GM18526 (cell line): ENCODE results near the gene HMGN4.
A peak's percentile ranks its signal among the peaks of the same experiment; 100 is the strongest.

Source experiments
- POLR2A ChIP-seq: IDR thresholded peaks from 3 replicates; pipeline ENCODE4 v1.6.1; 2011; ENCODE audit not compliant: insufficient read length; ENCODE audit errors: extremely low read depth

HMGN4 gene

GRCh38 chr6:26539071-26539615 is 977 bp downstream of the HMGN4 start:
- no peak for TF ChIP-seq POLR2A

- no peak for TF ChIP-seq POLR2A
Observed at GRCh38 chr6:26541579-26541978, 3.4 kb downstream of the HMGN4 start.

- no peak for TF ChIP-seq POLR2A
Observed at GRCh38 chr6:26543953-26544352, 5.8 kb downstream of the HMGN4 start.

DNA sequence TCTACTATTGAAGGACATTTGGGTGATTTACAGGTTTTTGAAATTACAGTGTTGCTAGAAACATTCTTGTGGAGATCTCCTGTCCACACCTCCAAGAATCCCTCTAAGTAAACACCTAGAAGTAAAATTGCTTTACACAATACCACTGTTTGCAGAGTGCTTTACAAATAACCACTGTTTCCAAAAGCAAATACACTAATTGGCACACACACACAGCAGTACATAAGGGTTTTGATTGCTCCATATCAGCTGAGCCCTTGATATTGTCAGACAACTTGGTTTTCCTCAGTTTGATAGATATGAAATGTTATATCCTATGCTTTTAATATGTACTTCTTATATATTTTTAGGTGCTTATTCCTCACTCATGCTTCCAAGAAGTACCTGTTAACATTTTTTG is 6.3 kb downstream of the HMGN4 start:
- no peak for TF ChIP-seq POLR2A

DNA sequence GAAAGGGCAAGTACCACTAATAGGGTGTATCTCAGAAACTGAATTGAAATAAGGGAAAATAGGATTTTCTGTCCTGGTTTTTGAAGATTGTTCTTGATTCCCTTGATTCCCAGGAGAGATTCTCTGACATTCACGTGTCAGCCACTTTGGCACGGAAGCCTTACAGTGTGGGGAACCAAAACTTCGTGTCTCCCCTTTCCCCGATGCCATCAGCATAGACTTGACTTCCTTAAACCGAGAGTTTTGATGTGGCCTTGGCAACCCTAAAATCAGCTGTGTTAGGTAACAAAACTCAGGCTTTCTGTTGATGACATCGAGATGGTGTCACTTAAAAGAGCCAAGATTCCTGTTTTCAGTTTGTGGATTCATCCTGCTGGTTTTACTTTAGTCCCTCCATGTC is 7.5 kb downstream of the HMGN4 start:
- no peak for TF ChIP-seq POLR2A

DNA sequence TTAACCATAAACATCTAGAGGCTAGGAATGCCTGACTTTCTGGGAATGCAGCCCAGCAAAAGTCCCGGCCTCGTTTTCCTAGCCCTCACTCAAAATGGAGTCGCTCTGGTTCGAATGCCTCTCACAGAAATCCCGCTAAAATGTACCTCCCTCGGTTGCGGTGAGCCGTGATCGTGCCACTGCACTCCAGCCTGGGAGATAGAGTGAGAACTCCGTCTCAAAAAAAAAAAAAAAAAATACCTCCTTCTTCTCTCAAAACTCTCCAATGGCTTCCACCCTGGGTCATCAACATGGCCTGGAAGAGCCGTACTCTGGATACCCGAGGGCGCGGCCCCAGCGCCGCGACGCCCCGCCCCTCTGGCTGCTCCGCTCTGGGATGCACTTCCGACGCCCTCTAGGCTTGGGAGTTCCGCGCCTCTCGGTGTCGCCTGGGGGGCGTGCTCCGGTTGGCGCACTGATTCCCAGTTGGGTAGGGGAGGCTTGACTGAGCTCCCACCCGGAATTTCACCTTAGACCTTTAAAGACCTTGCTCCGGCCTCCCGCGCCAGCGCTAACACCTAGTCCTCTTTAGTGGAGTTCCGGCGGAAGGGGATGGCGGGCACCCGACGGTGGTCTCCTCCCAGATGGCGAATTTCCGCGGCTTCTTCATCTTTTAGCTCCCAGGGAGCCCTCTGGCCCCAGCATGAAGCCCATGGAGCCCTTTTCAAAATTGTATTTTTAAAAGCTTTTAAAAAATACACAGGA is 12.3 kb downstream of the HMGN4 start:
- peak; percentile 22 for TF ChIP-seq POLR2A

GRCh38 chr6:26552205-26552604 is 14.0 kb downstream of the HMGN4 start:
- TF ChIP-seq POLR2A: no peak

DNA sequence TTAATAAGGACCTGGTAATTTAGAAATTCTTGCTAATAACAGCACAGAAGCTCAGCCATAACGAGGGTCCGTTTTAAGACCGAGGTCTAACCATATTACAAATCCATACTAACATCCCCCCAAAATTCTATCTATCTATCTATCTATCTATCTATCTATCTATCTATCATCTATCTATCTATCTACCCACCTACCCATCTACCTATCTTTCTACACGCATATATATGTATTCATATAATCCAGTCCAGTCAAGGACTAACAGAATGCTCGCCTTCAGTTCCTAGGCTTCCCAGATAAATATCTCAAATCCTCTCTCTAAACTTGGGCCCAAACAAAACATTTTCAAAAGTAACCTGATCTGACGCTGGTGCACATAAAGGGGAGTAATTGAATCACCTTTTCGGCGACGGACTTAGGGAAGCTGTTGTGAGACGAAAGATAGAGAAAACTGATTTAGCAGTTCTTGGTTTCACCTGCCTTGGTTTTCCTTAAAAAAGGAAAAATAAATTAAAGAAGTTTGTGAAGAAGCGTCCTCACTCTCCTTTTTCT is 14.5 kb downstream of the HMGN4 start:
- no peak for TF ChIP-seq POLR2A

DNA sequence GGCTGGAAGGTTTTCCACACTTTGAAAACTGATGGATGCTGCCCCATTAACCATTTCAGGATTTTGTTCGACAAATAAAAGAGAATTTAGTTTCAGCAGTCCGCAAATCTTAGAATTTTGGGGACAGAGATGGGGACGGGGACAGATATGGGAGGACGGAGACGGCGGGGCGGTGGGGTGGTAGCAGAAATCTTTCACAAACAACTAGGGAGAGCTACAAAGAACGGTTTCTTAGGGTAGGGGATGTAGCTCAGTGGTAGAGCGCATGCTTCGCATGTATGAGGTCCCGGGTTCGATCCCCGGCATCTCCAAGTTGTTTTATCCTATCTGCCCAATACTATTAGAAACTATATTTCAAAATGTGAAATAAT is 15.1 kb downstream of the HMGN4 start:
- no peak for TF ChIP-seq POLR2A

DNA sequence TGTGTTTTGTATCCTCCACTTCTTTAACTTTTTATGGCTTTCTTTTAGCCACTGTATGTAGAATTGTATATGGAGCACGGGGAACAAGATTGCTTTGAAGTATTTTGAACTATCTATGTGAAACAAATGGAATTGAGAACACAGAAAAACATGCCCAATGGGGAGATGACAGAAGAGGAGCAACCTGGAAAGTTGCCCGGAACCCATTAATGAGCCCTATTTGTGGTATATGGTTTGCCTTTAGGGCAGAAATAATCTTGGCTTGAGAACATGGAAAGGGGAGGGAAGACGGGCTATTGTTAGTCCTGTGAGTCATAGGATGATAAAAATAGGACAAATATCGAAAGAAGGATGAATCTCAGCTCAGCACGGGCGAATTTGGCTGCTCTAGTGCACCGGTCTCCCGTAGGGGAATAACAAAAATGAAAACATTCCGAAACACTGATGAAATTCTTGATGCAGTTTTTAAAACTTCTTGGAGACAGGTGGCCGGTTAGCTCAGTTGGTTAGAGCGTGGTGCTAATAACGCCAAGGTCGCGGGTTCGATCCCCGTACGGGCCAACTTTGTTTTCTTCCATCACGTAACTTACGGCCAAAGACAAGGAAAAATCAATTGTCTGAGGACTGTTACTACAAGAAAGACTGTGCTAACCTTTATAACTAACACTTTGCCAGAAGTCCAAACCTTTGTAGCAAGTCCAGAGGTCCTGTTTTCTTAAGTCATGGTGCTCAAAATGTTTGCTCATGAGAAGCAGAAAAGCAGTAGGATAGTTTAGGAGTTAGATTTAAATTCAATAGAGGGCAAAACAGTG is 15.7 kb downstream of the HMGN4 start:
- no peak for TF ChIP-seq POLR2A

DNA sequence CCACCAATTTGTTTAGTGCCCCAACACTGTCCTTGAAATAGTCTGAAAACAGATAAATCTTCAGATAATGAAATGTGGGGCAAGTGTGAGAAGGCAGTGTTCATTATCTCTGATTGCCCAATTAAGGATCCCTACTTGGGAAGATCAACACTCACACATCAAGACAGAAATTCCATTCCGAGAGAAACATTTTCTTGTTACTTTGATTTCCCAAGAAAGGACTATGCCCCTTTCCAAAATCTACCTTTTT is 16.2 kb downstream of the HMGN4 start:
- no peak for TF ChIP-seq POLR2A

DNA sequence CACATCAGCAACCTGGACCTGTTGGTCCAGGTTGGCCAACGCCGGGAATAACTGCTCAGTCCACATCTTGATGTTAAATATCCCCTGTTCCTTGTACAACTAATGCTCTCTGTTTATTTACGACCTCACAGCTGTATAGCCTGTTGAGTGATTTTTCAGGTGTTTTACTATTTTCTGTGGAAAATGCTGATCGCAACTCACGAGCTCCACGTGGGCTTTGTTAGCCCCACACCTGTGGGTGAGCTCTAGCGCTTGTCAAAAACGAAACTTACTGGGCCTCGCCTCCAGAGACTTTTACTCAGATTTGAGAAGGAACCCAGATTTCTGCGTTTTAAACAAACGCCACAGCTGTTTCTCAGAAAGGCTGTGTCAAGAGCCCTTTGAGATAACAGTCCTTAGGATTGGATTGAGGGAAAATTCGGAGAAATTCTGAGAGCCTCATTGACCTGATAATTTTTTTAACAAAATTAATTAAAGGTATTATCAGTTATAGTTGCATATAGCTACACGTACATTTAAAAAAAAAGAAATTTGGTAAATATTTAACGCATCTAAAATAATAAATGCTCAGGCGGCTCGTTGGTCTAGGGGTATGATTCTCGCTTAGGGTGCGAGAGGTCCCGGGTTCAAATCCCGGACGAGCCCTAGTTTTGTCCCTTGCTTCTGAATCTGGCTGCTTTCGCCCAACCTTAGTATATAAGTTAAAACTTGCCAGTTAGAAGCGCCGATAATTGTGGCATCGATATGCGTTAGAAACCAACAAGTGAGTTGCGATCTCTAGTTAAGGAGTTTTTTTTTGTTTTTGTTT is 16.7 kb downstream of the HMGN4 start:
- TF ChIP-seq POLR2A: peak; percentile 22

- no peak for TF ChIP-seq POLR2A
Observed at GRCh38 chr6:26555505-26556262, 17.5 kb downstream of the HMGN4 start.

GRCh38 chr6:26556263-26557070 is 18.3 kb downstream of the HMGN4 start:
- no peak for TF ChIP-seq POLR2A
